HL-60 (cell line): Measurements from ENCODE around the gene OLFM4.

ENCODE experiments used
- DNase-seq, 2 experiments: peaks; one replicate each; pipeline ENCODE4 v3.0.0-alpha.2; 2010 to 2020; ENCODE audit warnings: low read depth in 1 of 2, low spot score in 1 of 2
- H3K27ac ChIP-seq: fragments of 250-450 bp; sonication (Bioruptor Pico); replicated peaks from 2 replicates; pipeline ENCODE4 v1.5.1; 2020; ENCODE audit warnings: mild to moderate bottlenecking, moderate library complexity
- H3K27me3 ChIP-seq: fragments of 250-450 bp; sonication (Bioruptor Pico); 2 replicates; pipeline ENCODE4 v1.5.1; 2021; ENCODE audit warnings: mild to moderate bottlenecking, moderate library complexity; ENCODE audit not compliant: insufficient read depth, poor library complexity, severe bottlenecking
- H3K4me3 ChIP-seq: replicated peaks from 2 replicates; pipeline ENCODE4 v1.5.1; 2011; ENCODE audit warnings: mild to moderate bottlenecking, control low read depth, low read length; ENCODE audit not compliant: insufficient read depth
- CTCF ChIP-seq: IDR thresholded peaks from one replicate; pipeline ENCODE4 v1.5.1; 2011; ENCODE audit warnings: low read length, control low read depth, inconsistent platforms; ENCODE audit not compliant: insufficient read depth
- GABPA ChIP-seq: IDR thresholded peaks from 2 replicates; pipeline ENCODE4 v1.6.1; 2012; ENCODE audit warnings: low read depth
- POLR2AphosphoS5 ChIP-seq: IDR thresholded peaks from 2 replicates; pipeline ENCODE4 v1.6.1; 2012; ENCODE audit warnings: low read depth
- SPI1 ChIP-seq: IDR thresholded peaks from 2 replicates; pipeline ENCODE4 v1.6.1; 2012; ENCODE audit warnings: low read depth, mild to moderate bottlenecking, borderline replicate concordance
- TF ChIP-seq, protein P1 (sequence below): IDR thresholded peaks from 2 replicates; pipeline ENCODE4 v1.6.1; 2012; ENCODE audit warnings: low read depth; ENCODE audit not compliant: insufficient replicate concordance

The OLFM4 gene

GRCh38 chr13:53058065-53058679 is 29.6 kb downstream of the OLFM4 start:
- Histone ChIP-seq H3K4me3 (no peak overlapping the region), H3K27ac (no peak overlapping the region), H3K27me3 (peaks cover 2% of the 10 kb centered on the region)
- no peak for DNase-seq
- no peak for TF ChIP-seq POLR2AphosphoS5
- TF ChIP-seq, protein P1, sequence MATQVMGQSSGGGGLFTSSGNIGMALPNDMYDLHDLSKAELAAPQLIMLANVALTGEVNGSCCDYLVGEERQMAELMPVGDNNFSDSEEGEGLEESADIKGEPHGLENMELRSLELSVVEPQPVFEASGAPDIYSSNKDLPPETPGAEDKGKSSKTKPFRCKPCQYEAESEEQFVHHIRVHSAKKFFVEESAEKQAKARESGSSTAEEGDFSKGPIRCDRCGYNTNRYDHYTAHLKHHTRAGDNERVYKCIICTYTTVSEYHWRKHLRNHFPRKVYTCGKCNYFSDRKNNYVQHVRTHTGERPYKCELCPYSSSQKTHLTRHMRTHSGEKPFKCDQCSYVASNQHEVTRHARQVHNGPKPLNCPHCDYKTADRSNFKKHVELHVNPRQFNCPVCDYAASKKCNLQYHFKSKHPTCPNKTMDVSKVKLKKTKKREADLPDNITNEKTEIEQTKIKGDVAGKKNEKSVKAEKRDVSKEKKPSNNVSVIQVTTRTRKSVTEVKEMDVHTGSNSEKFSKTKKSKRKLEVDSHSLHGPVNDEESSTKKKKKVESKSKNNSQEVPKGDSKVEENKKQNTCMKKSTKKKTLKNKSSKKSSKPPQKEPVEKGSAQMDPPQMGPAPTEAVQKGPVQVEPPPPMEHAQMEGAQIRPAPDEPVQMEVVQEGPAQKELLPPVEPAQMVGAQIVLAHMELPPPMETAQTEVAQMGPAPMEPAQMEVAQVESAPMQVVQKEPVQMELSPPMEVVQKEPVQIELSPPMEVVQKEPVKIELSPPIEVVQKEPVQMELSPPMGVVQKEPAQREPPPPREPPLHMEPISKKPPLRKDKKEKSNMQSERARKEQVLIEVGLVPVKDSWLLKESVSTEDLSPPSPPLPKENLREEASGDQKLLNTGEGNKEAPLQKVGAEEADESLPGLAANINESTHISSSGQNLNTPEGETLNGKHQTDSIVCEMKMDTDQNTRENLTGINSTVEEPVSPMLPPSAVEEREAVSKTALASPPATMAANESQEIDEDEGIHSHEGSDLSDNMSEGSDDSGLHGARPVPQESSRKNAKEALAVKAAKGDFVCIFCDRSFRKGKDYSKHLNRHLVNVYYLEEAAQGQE = no peak
- TF ChIP-seq SPI1 = no peak
- no peak for TF ChIP-seq GABPA
- no peak for TF ChIP-seq CTCF

DNA sequence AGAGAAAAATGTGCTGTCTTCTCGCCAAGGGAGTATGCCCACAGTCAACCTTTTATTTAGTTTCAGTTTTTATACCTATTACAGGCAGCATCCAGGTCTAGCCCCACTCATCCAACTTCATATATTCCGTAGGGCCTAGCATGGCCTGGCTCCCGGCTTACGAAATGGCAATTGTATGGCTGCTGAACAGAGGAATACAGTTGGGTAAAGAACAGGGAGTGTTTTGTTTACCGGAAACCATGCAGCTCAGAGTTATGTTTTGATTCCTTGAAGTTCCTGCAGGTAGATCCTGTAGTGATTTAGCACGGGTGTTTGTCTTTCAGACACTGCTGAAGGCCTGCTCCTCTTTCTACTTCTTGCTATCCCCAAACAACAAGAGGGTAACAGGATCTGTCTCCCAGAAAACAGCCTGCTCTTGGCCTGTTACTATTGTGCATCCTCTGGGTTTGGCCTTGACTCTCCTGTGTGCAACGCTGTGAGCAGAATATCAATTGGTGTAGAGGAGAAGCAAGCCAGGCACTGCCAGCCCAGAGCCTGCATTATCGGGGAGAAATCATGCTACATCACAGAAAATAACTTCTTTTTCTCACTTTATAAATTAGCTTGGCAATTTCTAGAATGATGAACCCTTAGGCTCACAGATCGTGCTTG is 32.4 kb downstream of the OLFM4 start:
- Histone ChIP-seq H3K27ac (no peak overlapping the region), H3K27me3 (peaks cover 2% of the 10 kb centered on the region), H3K4me3 (no peak overlapping the region)
- no peak for DNase-seq
- TF ChIP-seq GABPA = no peak
- TF ChIP-seq POLR2AphosphoS5 = no peak
- TF ChIP-seq SPI1 = no peak
- TF ChIP-seq CTCF = no peak
- TF ChIP-seq, protein P1 = no peak

DNA sequence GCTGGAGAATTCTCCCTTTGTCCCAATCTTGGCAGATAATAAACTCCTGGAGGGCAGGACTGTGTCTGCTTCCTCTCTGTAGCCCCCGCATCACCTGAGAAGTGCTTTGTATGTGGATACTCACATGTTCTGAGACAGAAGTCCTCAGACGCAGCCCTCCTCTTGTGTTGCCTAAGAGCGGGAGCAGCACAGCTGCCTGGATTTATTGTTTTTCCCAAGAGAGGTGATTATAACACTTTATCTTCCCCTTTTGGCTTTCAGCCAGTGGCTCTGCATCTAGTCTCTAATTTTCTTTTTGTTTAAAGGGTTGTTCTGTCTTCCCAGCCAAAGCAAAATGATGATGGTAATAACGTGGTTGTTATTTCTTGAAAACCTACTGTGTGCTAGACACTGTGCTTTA is 36.1 kb downstream of the OLFM4 start:
- Histone ChIP-seq H3K4me3 (no peak overlapping the region), H3K27me3 (peaks cover under 1% of the 10 kb centered on the region), H3K27ac (no peak overlapping the region)
- TF ChIP-seq GABPA (no peak), CTCF (no peak), SPI1 (no peak), POLR2AphosphoS5 (no peak)
- TF ChIP-seq, protein P1 = no peak
- no peak for DNase-seq
